ENCODE results near the gene KLRB1. TPM values are rescaled to one million over a fixed set of nuclear protein-coding genes. Genes with fewer than 3 reads are reported as not detected.
"Not testable (repeated sequence)": the region's sequence is repeated elsewhere in the genome, so short reads cannot be mapped to it uniquely, and the experiment has no call there.

KLRB1 gene
- total RNA-seq, 1 donor from 2014 or later = not detected

GRCh38 chr12:9587987-9588600, 19.6 kb downstream of the KLRB1 start:
- H3K4me3 Mint-ChIP-seq = no peak overlapping the region
- H3K4me1 Mint-ChIP-seq = peaks cover 6% of the 10 kb centered on the region
- DNase-seq (ENCODE audit: low spot score in 2 of 2, unreplicated experiment in 2 of 2) = no peak
- H3K9me3 Mint-ChIP-seq = peaks cover 2% of the 10 kb centered on the region
- H3K27me3 Mint-ChIP-seq (ENCODE audit: low read depth) = no peaks in the 10 kb centered on the region
- H3K27ac Mint-ChIP-seq = no peak overlapping the region
- no peaks in the 10 kb centered on the region for H3K36me3 Mint-ChIP-seq
- no peak for TF ChIP-seq CTCF (IDR thresholded peaks at IDR 0.05; ENCODE audit: unreplicated experiment)

GRCh38 chr12:9577729-9578128, 30.0 kb downstream of the KLRB1 start:
- not testable (repeated sequence) for H3K27me3 Mint-ChIP-seq (ENCODE audit: low read depth); H3K9me3 Mint-ChIP-seq; H3K36me3 Mint-ChIP-seq

GRCh38 chr12:9567151-9567550, 40.6 kb downstream of the KLRB1 start:
- not testable (repeated sequence) for H3K4me1 Mint-ChIP-seq; H3K4me3 Mint-ChIP-seq; H3K36me3 Mint-ChIP-seq; H3K9me3 Mint-ChIP-seq; H3K27ac Mint-ChIP-seq; H3K27me3 Mint-ChIP-seq (ENCODE audit: low read depth); DNase-seq (ENCODE audit: low spot score in 2 of 2, unreplicated experiment in 2 of 2)

More at GRCh38 chr12:9577729-9578128, 30.0 kb downstream of the KLRB1 start:
- H3K4me1 Mint-ChIP-seq; H3K27ac Mint-ChIP-seq; DNase-seq (ENCODE audit: low spot score in 2 of 2, unreplicated experiment in 2 of 2); H3K4me3 Mint-ChIP-seq: not testable (repeated sequence)

GRCh38 chr12:9566113-9566512, 41.6 kb downstream of the KLRB1 start:
- H3K4me3 Mint-ChIP-seq; H3K4me1 Mint-ChIP-seq; H3K9me3 Mint-ChIP-seq; H3K27me3 Mint-ChIP-seq (ENCODE audit: low read depth); H3K27ac Mint-ChIP-seq; H3K36me3 Mint-ChIP-seq; DNase-seq (ENCODE audit: low spot score in 2 of 2, unreplicated experiment in 2 of 2): not testable (repeated sequence)

GRCh38 chr12:9564418-9564817, 43.3 kb downstream of the KLRB1 start:
- not testable (repeated sequence) for H3K27me3 Mint-ChIP-seq (ENCODE audit: low read depth); H3K9me3 Mint-ChIP-seq; H3K4me1 Mint-ChIP-seq; H3K36me3 Mint-ChIP-seq; DNase-seq (ENCODE audit: low spot score in 2 of 2, unreplicated experiment in 2 of 2); H3K27ac Mint-ChIP-seq; H3K4me3 Mint-ChIP-seq

GRCh38 chr12:9562841-9563453, 44.8 kb downstream of the KLRB1 start:
- not testable (repeated sequence) for H3K4me3 Mint-ChIP-seq; H3K4me1 Mint-ChIP-seq; H3K36me3 Mint-ChIP-seq; DNase-seq (ENCODE audit: low spot score in 2 of 2, unreplicated experiment in 2 of 2); H3K27me3 Mint-ChIP-seq (ENCODE audit: low read depth); H3K27ac Mint-ChIP-seq; H3K9me3 Mint-ChIP-seq

- H3K27ac Mint-ChIP-seq; DNase-seq (ENCODE audit: low spot score in 2 of 2, unreplicated experiment in 2 of 2); H3K9me3 Mint-ChIP-seq; H3K4me1 Mint-ChIP-seq; H3K36me3 Mint-ChIP-seq; H3K4me3 Mint-ChIP-seq; H3K27me3 Mint-ChIP-seq (ENCODE audit: low read depth): not testable (repeated sequence)
These were observed 62.2 kb downstream of the KLRB1 start for GRCh38 chr12:9545489-9545888.

Other genes starting within 250 kb of the KLRB1 start
- 20.7 to 21.8 TPM (median 21.7 TPM) in 3 replicates for gene CLEC2D, start 61.8 kb upstream of the KLRB1 start, total RNA-seq
- gene CLECL1, start 125.2 kb upstream of the KLRB1 start, total RNA-seq = not detected in 3 replicates
- 0.40 to 0.78 TPM (median 0.43 TPM) in 3 replicates for gene CD69, start 153.0 kb upstream of the KLRB1 start, total RNA-seq
- not detected in 3 replicates for gene KLRF1, start 219.6 kb upstream of the KLRB1 start, total RNA-seq